ENCODE measurements around the gene CCDC13.

Gene CCDC13

GRCh38 chr3:42751609-42752008 is 21.4 kb downstream of the CCDC13 start:
- Histone ChIP-seq H3K36me3 (ENCODE audit: control insufficient read depth, insufficient read depth, low read length) (no peaks in the 10 kb centered on the region), H3K9ac (ENCODE audit: low read length) (no peak overlapping the region), H3K27me3 (ENCODE audit: control insufficient read depth, insufficient read depth, low read length) (no peaks in the 10 kb centered on the region), H3K4me3 (ENCODE audit: low read depth, low read length) (no peak overlapping the region), H3K9me3 (ENCODE audit: control insufficient read depth, insufficient read depth, low read depth, low read length) (no peaks in the 10 kb centered on the region), H3K4me1 (ENCODE audit: control insufficient read depth, insufficient read depth, low read length) (peaks cover 10% of the 10 kb centered on the region), H3K27ac (ENCODE audit: low read depth, low read length) (no peak overlapping the region)

- Histone ChIP-seq H3K9ac (ENCODE audit: low read length) (no peak overlapping the region), H3K27me3 (ENCODE audit: control insufficient read depth, insufficient read depth, low read length) (no peaks in the 10 kb centered on the region), H3K27ac (ENCODE audit: low read depth, low read length) (no peak overlapping the region), H3K4me1 (ENCODE audit: control insufficient read depth, insufficient read depth, low read length) (peaks cover 18% of the 10 kb centered on the region), H3K36me3 (ENCODE audit: control insufficient read depth, insufficient read depth, low read length) (no peaks in the 10 kb centered on the region), H3K9me3 (ENCODE audit: control insufficient read depth, insufficient read depth, low read depth, low read length) (no peaks in the 10 kb centered on the region), H3K4me3 (ENCODE audit: low read depth, low read length) (no peak overlapping the region)
These were observed 22.2 kb downstream of the CCDC13 start for GRCh38 chr3:42750834-42751233.

GRCh38 chr3:42749753-42750231 is 23.3 kb downstream of the CCDC13 start:
- no peaks in the 10 kb centered on the region for H3K9me3 ChIP-seq (ENCODE audit: control insufficient read depth, insufficient read depth, low read depth, low read length)
- H3K4me3 ChIP-seq (ENCODE audit: low read depth, low read length): no peak overlapping the region
- H3K9ac ChIP-seq (ENCODE audit: low read length): no peak overlapping the region
- peaks cover 22% of the 10 kb centered on the region for H3K4me1 ChIP-seq (ENCODE audit: control insufficient read depth, insufficient read depth, low read length)
- H3K27me3 ChIP-seq (ENCODE audit: control insufficient read depth, insufficient read depth, low read length): no peaks in the 10 kb centered on the region
- H3K27ac ChIP-seq (ENCODE audit: low read depth, low read length): no peak overlapping the region
- no peaks in the 10 kb centered on the region for H3K36me3 ChIP-seq (ENCODE audit: control insufficient read depth, insufficient read depth, low read length)

GRCh38 chr3:42749025-42749752 is 23.9 kb downstream of the CCDC13 start:
- H3K4me1 ChIP-seq (ENCODE audit: control insufficient read depth, insufficient read depth, low read length): peaks cover 22% of the 10 kb centered on the region
- no peak overlapping the region for H3K27ac ChIP-seq (ENCODE audit: low read depth, low read length)
- no peaks in the 10 kb centered on the region for H3K27me3 ChIP-seq (ENCODE audit: control insufficient read depth, insufficient read depth, low read length)
- H3K4me3 ChIP-seq (ENCODE audit: low read depth, low read length): no peak overlapping the region
- H3K36me3 ChIP-seq (ENCODE audit: control insufficient read depth, insufficient read depth, low read length): no peaks in the 10 kb centered on the region
- H3K9ac ChIP-seq (ENCODE audit: low read length): no peak overlapping the region
- no peaks in the 10 kb centered on the region for H3K9me3 ChIP-seq (ENCODE audit: control insufficient read depth, insufficient read depth, low read depth, low read length)

- Histone ChIP-seq H3K4me1 (ENCODE audit: control insufficient read depth, insufficient read depth, low read length) (peaks cover 22% of the 10 kb centered on the region), H3K4me3 (ENCODE audit: low read depth, low read length) (no peak overlapping the region), H3K27ac (ENCODE audit: low read depth, low read length) (no peak overlapping the region), H3K9me3 (ENCODE audit: control insufficient read depth, insufficient read depth, low read depth, low read length) (no peaks in the 10 kb centered on the region), H3K36me3 (ENCODE audit: control insufficient read depth, insufficient read depth, low read length) (no peaks in the 10 kb centered on the region), H3K27me3 (ENCODE audit: control insufficient read depth, insufficient read depth, low read length) (no peaks in the 10 kb centered on the region), H3K9ac (ENCODE audit: low read length) (no peak overlapping the region)
These were observed 25.5 kb downstream of the CCDC13 start for GRCh38 chr3:42747581-42747980.

GRCh38 chr3:42746455-42747450 is 26.3 kb downstream of the CCDC13 start:
- Histone ChIP-seq H3K4me3 (ENCODE audit: low read depth, low read length) (no peak overlapping the region), H3K9me3 (ENCODE audit: control insufficient read depth, insufficient read depth, low read depth, low read length) (no peaks in the 10 kb centered on the region), H3K4me1 (ENCODE audit: control insufficient read depth, insufficient read depth, low read length) (peaks cover 22% of the 10 kb centered on the region), H3K27me3 (ENCODE audit: control insufficient read depth, insufficient read depth, low read length) (no peaks in the 10 kb centered on the region), H3K9ac (ENCODE audit: low read length) (no peak overlapping the region), H3K36me3 (ENCODE audit: control insufficient read depth, insufficient read depth, low read length) (no peaks in the 10 kb centered on the region), H3K27ac (ENCODE audit: low read depth, low read length) (no peak overlapping the region)

GRCh38 chr3:42745776-42746454 is 27.1 kb downstream of the CCDC13 start:
- H3K4me1 ChIP-seq (ENCODE audit: control insufficient read depth, insufficient read depth, low read length): peaks cover 22% of the 10 kb centered on the region
- H3K36me3 ChIP-seq (ENCODE audit: control insufficient read depth, insufficient read depth, low read length): no peaks in the 10 kb centered on the region
- H3K4me3 ChIP-seq (ENCODE audit: low read depth, low read length): no peak overlapping the region
- no peaks in the 10 kb centered on the region for H3K27me3 ChIP-seq (ENCODE audit: control insufficient read depth, insufficient read depth, low read length)
- H3K9me3 ChIP-seq (ENCODE audit: control insufficient read depth, insufficient read depth, low read depth, low read length): no peaks in the 10 kb centered on the region
- no peak overlapping the region for H3K9ac ChIP-seq (ENCODE audit: low read length)
- no peak overlapping the region for H3K27ac ChIP-seq (ENCODE audit: low read depth, low read length)

GRCh38 chr3:42745291-42745745 is 27.7 kb downstream of the CCDC13 start:
- no peaks in the 10 kb centered on the region for H3K36me3 ChIP-seq (ENCODE audit: control insufficient read depth, insufficient read depth, low read length)
- H3K27ac ChIP-seq (ENCODE audit: low read depth, low read length): no peak overlapping the region
- H3K9me3 ChIP-seq (ENCODE audit: control insufficient read depth, insufficient read depth, low read depth, low read length): no peaks in the 10 kb centered on the region
- no peaks in the 10 kb centered on the region for H3K27me3 ChIP-seq (ENCODE audit: control insufficient read depth, insufficient read depth, low read length)
- H3K4me1 ChIP-seq (ENCODE audit: control insufficient read depth, insufficient read depth, low read length): peaks cover 22% of the 10 kb centered on the region
- no peak overlapping the region for H3K4me3 ChIP-seq (ENCODE audit: low read depth, low read length)
- H3K9ac ChIP-seq (ENCODE audit: low read length): no peak overlapping the region

- no peak overlapping the region for H3K27ac ChIP-seq (ENCODE audit: low read depth, low read length)
- H3K9me3 ChIP-seq (ENCODE audit: control insufficient read depth, insufficient read depth, low read depth, low read length): no peaks in the 10 kb centered on the region
- no peak overlapping the region for H3K4me3 ChIP-seq (ENCODE audit: low read depth, low read length)
- no peaks in the 10 kb centered on the region for H3K27me3 ChIP-seq (ENCODE audit: control insufficient read depth, insufficient read depth, low read length)
- no peaks in the 10 kb centered on the region for H3K36me3 ChIP-seq (ENCODE audit: control insufficient read depth, insufficient read depth, low read length)
- peaks cover 14% of the 10 kb centered on the region for H3K4me1 ChIP-seq (ENCODE audit: control insufficient read depth, insufficient read depth, low read length)
- no peak overlapping the region for H3K9ac ChIP-seq (ENCODE audit: low read length)
These were observed 29.7 kb downstream of the CCDC13 start for GRCh38 chr3:42743204-42743995.

GRCh38 chr3:42742688-42743087 is 30.4 kb downstream of the CCDC13 start:
- peaks cover 14% of the 10 kb centered on the region for H3K4me1 ChIP-seq (ENCODE audit: control insufficient read depth, insufficient read depth, low read length)
- H3K27me3 ChIP-seq (ENCODE audit: control insufficient read depth, insufficient read depth, low read length): no peaks in the 10 kb centered on the region
- no peak overlapping the region for H3K9ac ChIP-seq (ENCODE audit: low read length)

More at GRCh38 chr3:42742688-42743087, 30.4 kb downstream of the CCDC13 start:
- no peak overlapping the region for H3K27ac ChIP-seq (ENCODE audit: low read depth, low read length)
- H3K4me3 ChIP-seq (ENCODE audit: low read depth, low read length): no peak overlapping the region
- no peaks in the 10 kb centered on the region for H3K9me3 ChIP-seq (ENCODE audit: control insufficient read depth, insufficient read depth, low read depth, low read length)
- no peaks in the 10 kb centered on the region for H3K36me3 ChIP-seq (ENCODE audit: control insufficient read depth, insufficient read depth, low read length)

All from HUES6 (cell line).